OCI-M2 (cell line): ENCODE measurements around the gene PSMC1.

ENCODE experiments used
- DNase-seq: peaks from one replicate; lab custom pipeline; 2025; ENCODE audit not compliant: unreplicated experiment; lab: John Stamatoyannopoulos, UW

PSMC1 gene

DNA sequence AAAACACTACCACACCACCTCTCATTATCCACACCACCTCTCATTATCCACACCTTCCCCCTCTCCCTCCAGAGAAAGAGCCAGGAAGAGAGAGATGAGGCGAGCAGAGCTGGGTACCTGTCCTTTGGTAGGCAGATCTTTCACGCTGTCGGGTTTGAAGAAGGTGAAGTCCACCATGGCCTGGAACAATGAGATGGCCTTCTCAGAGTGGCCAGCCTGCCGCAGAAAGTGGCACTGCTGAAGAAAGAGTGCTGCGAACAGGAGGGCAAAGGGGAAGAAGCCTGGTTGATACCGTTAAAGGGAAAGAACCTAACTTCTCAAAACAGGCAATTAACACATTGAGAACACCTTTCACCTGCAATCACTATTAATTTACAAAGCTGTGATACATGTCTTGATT lies 44.8 kb downstream of the PSMC1 start:
- DNase-seq: no peak

DNA sequence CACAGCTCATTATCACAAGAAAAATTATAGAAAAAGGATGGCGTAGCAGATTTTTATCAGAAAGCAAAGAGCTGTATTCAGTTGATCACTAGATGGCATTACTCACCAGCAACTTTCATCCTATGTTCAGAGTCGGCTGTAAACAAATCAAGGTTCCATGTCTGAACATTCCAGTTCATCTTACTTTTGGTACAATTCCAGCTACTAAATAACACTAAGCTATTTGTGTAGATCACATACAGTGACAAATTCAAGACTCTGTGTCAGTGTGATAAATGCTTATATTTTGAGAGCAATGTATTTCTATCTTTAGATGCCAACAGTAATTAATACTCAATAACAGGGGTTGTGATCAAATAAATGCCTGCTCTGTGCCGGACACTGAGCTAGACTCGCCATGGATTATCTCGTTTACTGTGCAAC lies 45.3 kb downstream of the PSMC1 start:
- no peak for DNase-seq

DNA sequence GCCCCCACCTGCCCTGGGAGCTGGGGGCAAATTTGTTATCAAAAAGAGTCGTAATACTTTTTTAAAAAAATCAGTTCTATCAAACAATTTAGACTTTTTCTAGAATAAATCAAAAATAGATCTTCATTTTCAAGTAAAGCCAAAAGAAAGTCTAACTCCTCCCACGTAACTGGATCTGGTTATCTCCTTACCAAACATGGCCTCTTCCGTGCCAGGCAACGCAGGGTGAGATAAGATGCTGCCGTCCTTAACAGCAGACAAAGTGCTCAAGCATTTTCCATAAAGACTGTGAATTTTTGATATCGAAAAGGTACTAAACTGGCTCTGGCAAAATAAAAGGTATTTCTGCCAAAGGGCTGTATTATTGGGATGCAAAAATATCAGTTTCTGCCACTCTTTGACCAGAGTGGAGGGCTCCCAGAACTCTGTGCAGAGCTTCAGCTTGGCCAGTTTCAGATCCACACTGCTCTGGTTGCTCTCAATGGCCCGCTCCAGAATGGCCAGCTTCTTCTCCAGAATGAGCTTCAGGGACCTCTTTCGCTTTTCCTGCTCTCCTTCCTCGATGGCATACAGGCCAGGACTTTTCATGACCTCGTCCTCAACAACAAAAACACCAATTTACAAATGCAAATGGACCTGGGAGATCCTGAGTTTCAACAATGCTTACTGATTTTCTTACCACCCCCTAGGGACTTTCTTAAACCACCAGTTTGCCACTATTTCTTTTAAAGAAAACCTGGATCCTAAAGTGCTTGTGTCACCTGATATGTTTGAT lies 46.4 kb downstream of the PSMC1 start:
- DNase-seq: no peak

DNA sequence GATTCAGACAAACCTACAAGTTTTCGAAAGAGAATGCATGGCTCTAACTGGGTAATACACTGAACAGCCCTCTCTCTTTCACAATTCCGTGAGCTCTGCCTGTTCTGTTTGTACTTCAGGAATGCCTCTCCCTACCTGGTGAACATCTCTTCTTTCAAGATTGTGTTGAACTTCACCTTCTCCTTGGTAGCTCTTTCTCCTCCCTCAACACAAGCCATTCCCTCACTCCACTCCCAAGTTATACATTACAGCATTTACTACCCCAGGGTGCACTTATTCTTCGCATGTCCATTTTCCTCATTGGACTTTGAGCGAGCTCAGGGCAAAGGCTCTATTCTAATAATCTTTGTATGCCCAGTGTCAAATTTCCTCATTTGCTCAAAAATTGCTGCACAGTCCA lies 47.1 kb downstream of the PSMC1 start:
- DNase-seq: no peak

DNA sequence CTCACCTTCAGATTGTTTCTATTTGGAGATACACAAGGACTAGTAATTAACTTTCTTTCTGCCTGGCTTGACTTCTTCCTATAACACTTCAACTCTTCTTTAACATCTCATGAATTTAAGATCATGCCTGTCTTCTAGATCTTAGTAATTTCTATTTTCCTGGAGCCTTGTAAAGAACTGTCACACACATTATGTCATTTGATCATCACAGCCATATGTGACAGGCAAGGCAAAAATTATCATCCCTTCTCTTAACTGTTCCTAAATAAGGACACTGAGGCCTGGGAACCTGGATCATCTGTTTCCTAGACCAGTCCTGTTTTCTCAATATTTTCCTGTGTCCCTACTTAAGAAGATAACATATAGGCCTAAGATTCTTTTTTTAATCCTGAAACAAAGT lies 48.1 kb downstream of the PSMC1 start:
- no peak for DNase-seq

GRCh38 chr14:90305176-90305601 lies 48.8 kb downstream of the PSMC1 start:
- DNase-seq: no peak

DNA sequence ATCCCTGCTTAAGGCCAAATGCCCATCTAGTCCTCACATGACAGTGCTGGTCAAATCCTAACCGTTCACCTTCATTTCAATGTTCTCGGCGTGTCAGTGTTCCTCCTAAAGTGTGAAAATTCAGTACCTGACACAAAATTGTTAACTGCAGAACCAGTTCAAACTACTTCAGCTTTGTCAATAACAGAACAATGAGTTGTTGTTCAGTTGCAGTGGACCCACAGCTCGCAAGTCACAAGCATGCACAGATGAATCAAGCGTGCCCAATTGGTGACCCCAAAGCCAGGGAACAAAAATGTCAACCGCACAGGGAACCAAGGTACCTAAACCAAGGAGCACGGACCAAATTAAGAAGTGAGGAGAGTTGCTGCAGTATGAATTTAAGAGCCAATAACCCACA lies 52.2 kb downstream of the PSMC1 start:
- no peak for DNase-seq

GRCh38 chr14:90317286-90317685 lies 60.9 kb downstream of the PSMC1 start:
- no peak for DNase-seq

- DNase-seq: no peak
Measured at GRCh38 chr14:90318016-90318415, 61.7 kb downstream of the PSMC1 start.

GRCh38 chr14:90319173-90319572 lies 62.8 kb downstream of the PSMC1 start:
- DNase-seq: no peak

- DNase-seq: no peak
Measured at GRCh38 chr14:90319634-90320541, 63.5 kb downstream of the PSMC1 start.

- no peak for DNase-seq
Measured at GRCh38 chr14:90321891-90322290, 65.5 kb downstream of the PSMC1 start.
